Suprapubic skin (tissue), 4 donors: ENCODE results near the gene COL3A1.

Source experiments
- POLR2A ChIP-seq, 2 donors: fragments of 450-650 bp; IDR thresholded peaks; one replicate each; pipeline ENCODE4 v1.6.1; 2017; ENCODE audit warnings: antibody characterized with exemption in 2 of 2, mild to moderate bottlenecking in 2 of 2, moderate library complexity in 2 of 2
- POLR2AphosphoS5 ChIP-seq, 3 donors: sonication (generic); formaldehyde crosslinking; IDR thresholded peaks; one replicate each; pipeline ENCODE4 v1.6.1; 2017; ENCODE audit warnings: antibody characterized with exemption in 3 of 3
- TF ChIP-seq, protein P1 (sequence below), 2 donors: fragments of 200-600 bp in 1 of 2; fragments of 450-650 bp in 1 of 2; sonication (generic) in 1 of 2; IDR thresholded peaks; one replicate each; pipeline ENCODE4 v1.5.1; 2016 to 2019; ENCODE audit warnings: antibody characterized with exemption in 2 of 2, mild to moderate bottlenecking in 1 of 2, moderate library complexity in 1 of 2

DNA sequence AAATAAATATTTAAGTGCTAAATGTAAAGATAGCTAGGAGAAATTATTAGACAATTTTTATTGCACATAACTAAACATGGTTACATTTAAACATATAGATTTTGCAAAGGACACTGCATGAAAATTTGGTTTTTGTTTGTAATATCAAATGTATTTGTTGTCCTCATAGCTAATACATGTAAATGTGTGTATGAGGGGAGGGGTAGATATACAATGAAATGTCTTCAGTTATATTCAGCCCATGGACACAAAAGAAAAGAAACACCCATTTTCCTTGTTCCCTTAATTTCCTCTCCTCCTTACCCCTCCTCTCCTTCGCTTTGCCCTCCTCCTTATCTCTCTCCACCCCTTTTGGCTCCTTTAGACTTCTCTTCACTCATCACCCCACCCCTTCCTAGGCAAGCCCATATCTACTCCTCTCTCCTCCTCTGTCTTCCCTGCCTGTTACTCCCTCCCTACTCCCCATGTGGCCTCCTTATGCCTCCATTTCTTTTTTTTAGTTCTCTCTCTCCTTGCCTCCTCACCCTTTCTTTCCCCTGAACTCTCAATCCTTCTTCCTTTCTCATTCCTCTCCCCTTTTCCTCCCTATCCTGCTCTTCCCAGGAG is 1.4 kb downstream of the COL3A1 start:
- TF ChIP-seq, protein P1, sequence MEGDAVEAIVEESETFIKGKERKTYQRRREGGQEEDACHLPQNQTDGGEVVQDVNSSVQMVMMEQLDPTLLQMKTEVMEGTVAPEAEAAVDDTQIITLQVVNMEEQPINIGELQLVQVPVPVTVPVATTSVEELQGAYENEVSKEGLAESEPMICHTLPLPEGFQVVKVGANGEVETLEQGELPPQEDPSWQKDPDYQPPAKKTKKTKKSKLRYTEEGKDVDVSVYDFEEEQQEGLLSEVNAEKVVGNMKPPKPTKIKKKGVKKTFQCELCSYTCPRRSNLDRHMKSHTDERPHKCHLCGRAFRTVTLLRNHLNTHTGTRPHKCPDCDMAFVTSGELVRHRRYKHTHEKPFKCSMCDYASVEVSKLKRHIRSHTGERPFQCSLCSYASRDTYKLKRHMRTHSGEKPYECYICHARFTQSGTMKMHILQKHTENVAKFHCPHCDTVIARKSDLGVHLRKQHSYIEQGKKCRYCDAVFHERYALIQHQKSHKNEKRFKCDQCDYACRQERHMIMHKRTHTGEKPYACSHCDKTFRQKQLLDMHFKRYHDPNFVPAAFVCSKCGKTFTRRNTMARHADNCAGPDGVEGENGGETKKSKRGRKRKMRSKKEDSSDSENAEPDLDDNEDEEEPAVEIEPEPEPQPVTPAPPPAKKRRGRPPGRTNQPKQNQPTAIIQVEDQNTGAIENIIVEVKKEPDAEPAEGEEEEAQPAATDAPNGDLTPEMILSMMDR (IDR thresholded peaks at IDR 0.05): no peak
- TF ChIP-seq POLR2A (IDR thresholded peaks at IDR 0.05): peak in 1 of 2 donors; percentile 55
- peak in 2 of 3 donors; percentile 39 to 47 for TF ChIP-seq POLR2AphosphoS5 (IDR thresholded peaks at IDR 0.05)
